ENCODE data around the gene NLRC5. TPM values are rescaled to one million over a fixed set of nuclear protein-coding genes. Genes with fewer than 3 reads are reported as not detected.
"Not testable (repeated sequence)": the region's sequence is repeated elsewhere in the genome, so short reads cannot be mapped to it uniquely, and the experiment has no call there.

Gene NLRC5
- total RNA-seq, 5 donors from 2014 or later (not counting 1 experiment from before 2014, with no cell fraction given), result 390 to 711 (median 496) TPM

DNA sequence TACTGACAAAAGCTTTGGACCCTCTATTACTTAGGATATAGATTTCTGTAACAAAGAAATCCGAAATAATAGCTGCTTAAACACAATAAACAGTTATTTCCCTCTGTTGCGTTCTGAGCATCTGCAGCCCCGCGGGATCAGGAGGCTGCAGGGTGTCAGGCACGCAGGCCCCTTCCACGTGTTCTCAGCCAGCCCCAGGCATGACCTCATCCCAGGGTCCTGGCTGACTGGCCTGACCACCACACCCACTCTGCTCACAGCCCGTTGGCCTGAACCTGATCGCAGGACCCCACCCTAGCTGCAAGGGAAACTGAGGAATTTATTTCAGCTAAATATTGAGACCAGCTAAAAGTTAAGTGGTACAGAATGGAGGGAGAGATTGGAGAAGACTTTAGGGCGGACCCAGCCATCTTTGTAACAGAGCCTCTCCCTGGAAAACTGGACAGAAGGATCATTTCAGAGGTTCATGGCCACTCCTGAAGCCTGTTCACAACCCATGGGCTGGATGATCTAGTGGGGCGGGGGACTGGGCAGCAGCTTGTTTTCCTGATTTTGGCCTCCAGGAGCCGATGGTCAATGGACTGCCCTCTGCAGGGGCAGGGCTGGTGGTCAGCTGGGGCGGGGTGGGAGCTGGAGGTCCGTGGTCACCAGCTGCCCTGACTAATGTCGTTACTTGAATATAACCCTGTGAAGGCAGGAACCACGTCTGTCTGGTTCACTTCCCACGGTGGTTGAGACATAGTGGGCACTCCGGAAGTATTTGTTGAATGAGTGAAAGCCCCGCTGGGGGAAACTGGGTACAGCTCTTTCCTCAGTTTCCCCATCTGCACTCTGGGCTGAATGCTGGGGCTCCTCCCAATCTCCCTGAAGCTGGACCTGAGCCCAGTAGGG is 16.7 kb upstream of the NLRC5 start:
- Histone ChIP-seq H3K4me3 (ENCODE audit: control insufficient read depth in 1 of 2, extremely low read depth in 1 of 2, low read length in 1 of 2) (no peak overlapping the region), H3K9me3 (no peaks in the 10 kb centered on the region), H3K27ac (ENCODE audit: low read length) (no peak overlapping the region), H3K27me3 (replicated peaks in 1 of 2; ENCODE audit: control insufficient read depth in 2 of 2, extremely low read depth in 1 of 2, insufficient read depth in 2 of 2, low read length in 1 of 2) (peaks cover 0 to 8% of the 10 kb centered on the region in 2 experiments), H3K36me3 (ENCODE audit: control insufficient read depth in 2 of 2, extremely low read depth in 1 of 2, insufficient read depth in 1 of 2, low read length in 1 of 2) (no peaks in the 10 kb centered on the region), H3K4me1 (ENCODE audit: control insufficient read depth in 1 of 2, extremely low read depth in 1 of 2, insufficient read depth in 2 of 2, low read length in 2 of 2) (peaks cover 14 to 40% of the 10 kb centered on the region in 2 experiments)
- DNase-seq (no peak), ATAC-seq (replicated peaks in 1 of 4) (no peak)
- Mint-ChIP-seq H3K36me3 (no peaks in the 10 kb centered on the region), H3K4me3 (no peak overlapping the region), H3K27ac (no peak overlapping the region), H3K9me3 (no peaks in the 10 kb centered on the region), H3K4me1 (peaks cover 46 to 53% (median 49%) of the 10 kb centered on the region in 3 donors), H3K27me3 (no peaks in the 10 kb centered on the region)
- CTCF ChIA-PET, result interaction anchor here in 1 of 2 donors (1.0 kb wide), 1 partner anchor 11 kb away, joined by 3 read pairs; no protein-coding TSS in a partner anchor
- WGBS (ENCODE audit: insufficient coverage), result 74% methylated on average over 15 of the region's 18 CpGs
- POLR2A ChIA-PET, result interaction anchor here in 1 of 2 donors (1.1 kb wide), 1 partner anchor 21 kb away, joined by 3 read pairs; no protein-coding TSS in a partner anchor

DNA sequence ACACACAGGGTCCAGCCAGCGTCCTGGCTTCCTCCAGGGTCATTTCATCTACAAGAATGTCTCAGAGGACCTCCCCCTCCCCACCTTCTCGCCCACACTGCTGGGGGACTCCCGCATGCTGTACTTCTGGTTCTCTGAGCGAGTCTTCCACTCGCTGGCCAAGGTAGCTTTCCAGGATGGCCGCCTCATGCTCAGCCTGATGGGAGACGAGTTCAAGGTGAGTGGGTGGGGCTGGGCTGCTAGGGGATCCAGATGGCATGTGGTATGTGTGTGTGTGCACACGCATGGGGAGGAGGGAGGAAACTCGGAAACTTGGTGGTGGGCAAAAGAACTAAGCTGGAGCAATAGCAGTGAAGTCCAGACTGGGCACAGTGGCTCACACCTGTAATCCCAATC is 16.1 kb upstream of the NLRC5 start:
- CTCF ChIA-PET, result no interaction called here
- Histone ChIP-seq H3K27me3 (replicated peaks in 1 of 2; ENCODE audit: control insufficient read depth in 2 of 2, extremely low read depth in 1 of 2, insufficient read depth in 2 of 2, low read length in 1 of 2) (peaks cover 0 to 8% of the 10 kb centered on the region in 2 experiments), H3K4me1 (ENCODE audit: control insufficient read depth in 1 of 2, extremely low read depth in 1 of 2, insufficient read depth in 2 of 2, low read length in 2 of 2) (peaks cover 14 to 40% of the 10 kb centered on the region in 2 experiments), H3K27ac (ENCODE audit: low read length) (no peak overlapping the region), H3K36me3 (ENCODE audit: control insufficient read depth in 2 of 2, extremely low read depth in 1 of 2, insufficient read depth in 1 of 2, low read length in 1 of 2) (no peaks in the 10 kb centered on the region), H3K9me3 (no peaks in the 10 kb centered on the region), H3K4me3 (ENCODE audit: control insufficient read depth in 1 of 2, extremely low read depth in 1 of 2, low read length in 1 of 2) (no peak overlapping the region)
- ATAC-seq (replicated peaks in 1 of 4) (no peak), DNase-seq (no peak)
- peak overlapping the region in 1 of 2 donors; percentile 28 for H3K27ac Mint-ChIP-seq
- POLR2A ChIA-PET, result no interaction called here
- H3K36me3 Mint-ChIP-seq, result no peaks in the 10 kb centered on the region
- 87% methylated on average over 7 of the region's 9 CpGs for WGBS (ENCODE audit: insufficient coverage)
- H3K9me3 Mint-ChIP-seq, result no peaks in the 10 kb centered on the region
- H3K4me1 Mint-ChIP-seq, result peaks cover 46 to 53% (median 49%) of the 10 kb centered on the region in 3 donors
- no peaks in the 10 kb centered on the region for H3K27me3 Mint-ChIP-seq
- peak overlapping the region in 1 of 3 donors; percentile 67 for H3K4me3 Mint-ChIP-seq

DNA sequence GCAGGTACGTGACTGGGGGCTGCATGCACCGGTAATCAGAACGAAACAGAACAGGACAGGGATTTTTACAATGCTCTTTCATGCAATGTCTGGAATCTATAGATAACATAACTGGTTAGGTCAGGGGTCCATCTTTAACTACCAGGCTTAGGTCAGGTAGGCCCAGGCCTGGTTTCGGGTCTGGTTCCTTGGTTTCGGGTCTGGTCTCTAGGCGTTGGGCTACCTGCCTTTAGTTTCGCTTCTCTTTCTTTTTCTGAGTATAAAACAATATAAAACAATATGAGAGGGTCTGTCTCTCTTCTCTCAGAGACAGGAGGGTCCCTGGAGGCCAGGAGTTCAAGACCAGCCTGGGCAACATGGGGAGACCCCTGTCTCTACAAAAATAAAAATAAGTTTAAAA is 15.5 kb upstream of the NLRC5 start:
- H3K4me1 ChIP-seq (ENCODE audit: control insufficient read depth in 1 of 2, extremely low read depth in 1 of 2, insufficient read depth in 2 of 2, low read length in 2 of 2), result peaks cover 14 to 41% of the 10 kb centered on the region in 2 experiments
- H3K4me3 ChIP-seq (ENCODE audit: control insufficient read depth in 1 of 2, extremely low read depth in 1 of 2, low read length in 1 of 2); ATAC-seq (replicated peaks in 1 of 4); H3K27me3 ChIP-seq (replicated peaks in 1 of 2; ENCODE audit: control insufficient read depth in 2 of 2, extremely low read depth in 1 of 2, insufficient read depth in 2 of 2, low read length in 1 of 2); H3K9me3 ChIP-seq; DNase-seq; POLR2A ChIA-PET; H3K36me3 Mint-ChIP-seq; H3K27ac ChIP-seq (ENCODE audit: low read length); H3K36me3 ChIP-seq (ENCODE audit: control insufficient read depth in 2 of 2, extremely low read depth in 1 of 2, insufficient read depth in 1 of 2, low read length in 1 of 2); H3K9me3 Mint-ChIP-seq; H3K27me3 Mint-ChIP-seq: not testable (repeated sequence)
- H3K4me3 Mint-ChIP-seq, result peak overlapping the region in 1 of 3 donors; percentile 67
- peak overlapping the region; percentile 28 to 46 for H3K27ac Mint-ChIP-seq
- WGBS (ENCODE audit: insufficient coverage), result 100% methylated on average over 1 of the region's 7 CpGs
- H3K4me1 Mint-ChIP-seq, result peaks cover 46 to 53% (median 49%) of the 10 kb centered on the region in 3 donors
- CTCF ChIA-PET, result interaction anchor here in 1 of 2 donors (1.1 kb wide), 1 partner anchor 16 kb away, joined by 4 read pairs; no protein-coding TSS in a partner anchor

DNA sequence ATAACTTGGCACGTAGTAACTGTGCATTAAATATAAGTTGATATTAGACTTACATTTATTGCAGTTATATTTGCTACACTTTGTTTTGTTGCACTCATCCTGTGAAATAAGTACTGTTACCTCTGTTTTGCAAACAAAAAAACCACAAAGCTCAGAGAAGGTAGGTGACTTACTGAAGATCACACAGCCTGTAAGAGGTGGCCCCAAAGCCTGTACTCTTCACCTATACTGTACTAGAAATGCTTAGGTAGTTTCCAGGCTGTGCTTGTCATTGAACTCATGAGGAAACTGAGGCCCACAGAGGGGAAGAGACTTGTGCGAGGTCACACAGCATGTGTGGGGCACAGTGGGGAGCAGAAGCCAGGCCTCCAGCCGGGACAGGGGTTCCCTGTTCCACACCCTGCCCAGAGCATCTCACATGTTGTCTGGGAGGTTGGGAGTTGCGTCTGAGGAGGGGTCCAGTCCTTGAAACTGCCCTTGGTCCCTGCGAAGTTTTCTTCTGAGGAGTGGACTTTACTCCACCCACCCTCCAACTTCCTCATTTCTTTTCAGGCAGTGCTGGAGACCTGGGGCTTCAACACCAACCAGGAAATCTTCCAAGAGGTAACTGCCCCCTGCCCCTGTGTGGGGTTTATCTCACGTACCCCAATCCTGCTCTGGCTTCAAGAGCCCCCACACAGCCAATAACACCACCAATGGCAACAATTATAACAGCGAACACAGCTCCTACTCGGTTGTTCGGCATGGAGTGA is 14.6 kb upstream of the NLRC5 start:
- 50% methylated on average over 3 of the region's 9 CpGs for WGBS (ENCODE audit: insufficient coverage)
- Histone ChIP-seq H3K4me1 (ENCODE audit: control insufficient read depth in 1 of 2, extremely low read depth in 1 of 2, insufficient read depth in 2 of 2, low read length in 2 of 2) (peaks cover 14 to 43% of the 10 kb centered on the region in 2 experiments), H3K27me3 (replicated peaks in 1 of 2; ENCODE audit: control insufficient read depth in 2 of 2, extremely low read depth in 1 of 2, insufficient read depth in 2 of 2, low read length in 1 of 2) (peaks cover 0 to 5% of the 10 kb centered on the region in 2 experiments), H3K4me3 (ENCODE audit: control insufficient read depth in 1 of 2, extremely low read depth in 1 of 2, low read length in 1 of 2) (no peak overlapping the region), H3K36me3 (ENCODE audit: control insufficient read depth in 2 of 2, extremely low read depth in 1 of 2, insufficient read depth in 1 of 2, low read length in 1 of 2) (no peaks in the 10 kb centered on the region), H3K27ac (ENCODE audit: low read length) (no peak overlapping the region), H3K9me3 (no peaks in the 10 kb centered on the region)
- H3K36me3 Mint-ChIP-seq, result no peaks in the 10 kb centered on the region
- H3K27me3 Mint-ChIP-seq, result no peaks in the 10 kb centered on the region
- ATAC-seq (replicated peaks in 1 of 4) (peak in 2 of 4 experiments; percentile 34 to 52), DNase-seq (no peak)
- ChIA-PET CTCF (interaction anchor here in 1 of 2 donors (1.1 kb wide), 1 partner anchor 17 kb away, joined by 4 read pairs; no protein-coding TSS in a partner anchor), POLR2A (interaction anchor here in 1 of 2 donors (0.8 kb wide), 1 partner anchor 9 kb away, joined by 3 read pairs; no protein-coding TSS in a partner anchor)
- peak overlapping the region in 1 of 3 donors; percentile 67 for H3K4me3 Mint-ChIP-seq
- H3K9me3 Mint-ChIP-seq, result no peaks in the 10 kb centered on the region
- peaks cover 52 to 58% (median 54%) of the 10 kb centered on the region in 3 donors for H3K4me1 Mint-ChIP-seq
- H3K27ac Mint-ChIP-seq, result peak overlapping the region; percentile 46 to 64

DNA sequence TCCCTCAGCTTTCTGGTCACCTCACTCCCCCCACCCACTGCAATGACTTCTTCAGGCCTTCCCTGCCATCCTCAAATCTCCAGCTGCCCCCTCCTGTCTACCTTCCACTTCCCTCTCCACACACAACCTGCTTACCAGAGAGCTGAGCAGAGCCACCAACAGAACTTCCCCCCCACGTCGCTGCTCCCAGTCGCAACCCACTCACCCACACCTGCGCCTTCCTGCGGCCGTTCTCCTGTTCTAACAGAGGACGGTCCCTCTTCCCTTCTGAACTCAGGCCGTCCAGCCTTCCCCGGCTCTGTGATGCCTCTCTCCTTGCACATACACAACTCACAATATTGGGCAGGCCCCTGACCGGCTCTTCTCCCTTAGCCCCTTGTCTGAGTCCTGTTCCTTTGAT is 13.6 kb upstream of the NLRC5 start:
- peaks cover 14 to 45% of the 10 kb centered on the region in 2 experiments for H3K4me1 ChIP-seq (ENCODE audit: control insufficient read depth in 1 of 2, extremely low read depth in 1 of 2, insufficient read depth in 2 of 2, low read length in 2 of 2)
- H3K4me1 Mint-ChIP-seq, result peaks cover 57 to 64% (median 63%) of the 10 kb centered on the region in 3 donors

More for the DNA sequence above, 13.6 kb upstream of the NLRC5 start:
- Histone ChIP-seq H3K36me3 (ENCODE audit: control insufficient read depth in 2 of 2, extremely low read depth in 1 of 2, insufficient read depth in 1 of 2, low read length in 1 of 2) (no peaks in the 10 kb centered on the region), H3K9me3 (no peaks in the 10 kb centered on the region), H3K27me3 (replicated peaks in 1 of 2; ENCODE audit: control insufficient read depth in 2 of 2, extremely low read depth in 1 of 2, insufficient read depth in 2 of 2, low read length in 1 of 2) (peaks cover 0 to 2% of the 10 kb centered on the region in 2 experiments), H3K4me3 (ENCODE audit: control insufficient read depth in 1 of 2, extremely low read depth in 1 of 2, low read length in 1 of 2) (no peak overlapping the region), H3K27ac (ENCODE audit: low read length) (no peak overlapping the region)
- ChIA-PET CTCF (interaction anchor here in 1 of 2 donors (0.5 to 0.7 kb wide), 2 partner anchors 8 to 53 kb away, joined by 3 read pairs; no protein-coding TSS in a partner anchor), POLR2A (interaction anchor here in 1 of 2 donors (0.8 kb wide), 1 partner anchor 8 kb away, joined by 3 read pairs; no protein-coding TSS in a partner anchor)
- WGBS (ENCODE audit: insufficient coverage), result 76% methylated on average over 10 of the region's 10 CpGs
- H3K4me3 Mint-ChIP-seq, result peak overlapping the region in 1 of 3 donors; percentile 67
- H3K27ac Mint-ChIP-seq, result peak overlapping the region; percentile 37 to 61
- no peaks in the 10 kb centered on the region for H3K27me3 Mint-ChIP-seq
- DNase-seq, result no peak
- H3K9me3 Mint-ChIP-seq, result no peaks in the 10 kb centered on the region
- H3K36me3 Mint-ChIP-seq, result no peaks in the 10 kb centered on the region
- peak in 2 of 4 experiments; percentile 45 to 62 for ATAC-seq (replicated peaks in 1 of 4)

Data from T-cell (primary cell).